Neural cell (in vitro differentiated cells): ENCODE measurements around the gene PPP2R5B. TPM values are rescaled to one million over a fixed set of nuclear protein-coding genes. Genes with fewer than 3 reads are reported as not detected.

Experiments used
- H2AFZ ChIP-seq: fragments of 200-600, 300-800 bp; sonication (generic), shearing (Covaris generic); 2 replicates; pipeline ENCODE4 v1.6.0; 2014; ENCODE audit warnings: low read depth, mild to moderate bottlenecking, antibody characterized with exemption, low read length, moderate library complexity
- H3F3A ChIP-seq: fragments of 200-600 bp; shearing (Covaris generic); 2 replicates; pipeline ENCODE4 v1.6.1; 2016; ENCODE audit warnings: mild to moderate bottlenecking, moderate library complexity, mixed read lengths, antibody characterized with exemption, low read length; ENCODE audit not compliant: insufficient read depth, poor library complexity, severe bottlenecking
- H3K27ac ChIP-seq: fragments of 200-600, 300-800 bp; sonication (generic), shearing (Covaris generic); 2 replicates; pipeline ENCODE4 v1.5.1; 2014; ENCODE audit warnings: mild to moderate bottlenecking, low read length, moderate library complexity
- H3K27me3 ChIP-seq: fragments of 300-800, 200-600 bp; sonication (generic), shearing (Covaris generic); 2 replicates; pipeline ENCODE4 v1.6.0; 2014; ENCODE audit warnings: mild to moderate bottlenecking, low read depth, low read length, moderate library complexity; ENCODE audit not compliant: insufficient read depth
- H3K36me3 ChIP-seq: fragments of 300-800, 200-600 bp; sonication (generic), shearing (Covaris generic); 2 replicates; pipeline ENCODE4 v1.5.1; 2014; ENCODE audit warnings: mild to moderate bottlenecking, antibody characterized with exemption, low read length, moderate library complexity; ENCODE audit not compliant: insufficient read depth
- H3K4me2 ChIP-seq: fragments of 300-800, 200-600 bp; sonication (generic), shearing (Covaris generic); 2 replicates; pipeline ENCODE4 v1.6.0; 2014; ENCODE audit warnings: mild to moderate bottlenecking, low read length
- H3K4me3 ChIP-seq: fragments of 300-800, 200-600 bp; sonication (generic), shearing (Covaris generic); 2 replicates; pipeline ENCODE4 v1.5.1; 2014; ENCODE audit warnings: mild to moderate bottlenecking, low read length, moderate library complexity
- H3K79me2 ChIP-seq: fragments of 200-600 bp; shearing (Covaris generic); replicated peaks from 2 replicates; pipeline ENCODE4 v1.6.0; 2014; ENCODE audit warnings: mild to moderate bottlenecking, low read length, moderate library complexity; ENCODE audit not compliant: insufficient read depth
- H3K9ac ChIP-seq: fragments of 300-800, 200-600 bp; sonication (generic), shearing (Covaris generic); 2 replicates; pipeline ENCODE4 v1.6.1; 2016; ENCODE audit warnings: mild to moderate bottlenecking, low read length, mixed read lengths
- H3K9me2 ChIP-seq: fragments of 200-600 bp; shearing (Covaris generic); 2 replicates; pipeline ENCODE4 v1.6.1; 2016; ENCODE audit warnings: mild to moderate bottlenecking, low read length, mixed read lengths; ENCODE audit not compliant: insufficient read depth
- H3K9me3 ChIP-seq: fragments of 200-600, 300-800 bp; sonication (generic), shearing (Covaris generic); 2 replicates; pipeline ENCODE4 v1.6.1; 2016; ENCODE audit warnings: mild to moderate bottlenecking, mixed run types, low read length, moderate library complexity, mixed read lengths
- H4K20me1 ChIP-seq: fragments of 200-600 bp; shearing (Covaris generic); 2 replicates; pipeline ENCODE4 v1.6.1; 2016; ENCODE audit warnings: mild to moderate bottlenecking, mixed run types; ENCODE audit not compliant: insufficient read depth
- EP300 ChIP-seq: fragments of 450-650 bp; conservative IDR thresholded peaks from 2 replicates; pipeline ENCODE4 v1.6.1; 2014; ENCODE audit warnings: antibody characterized with exemption, mild to moderate bottlenecking, moderate library complexity; ENCODE audit not compliant: poor library complexity, severe bottlenecking
- EZH2 ChIP-seq: fragments of 200-600, 300-800 bp; shearing (Covaris generic), sonication (generic); IDR thresholded peaks from 2 replicates; pipeline ENCODE4 v1.6.1; 2014; ENCODE audit warnings: antibody characterized with exemption, low read length, borderline replicate concordance, mild to moderate bottlenecking; ENCODE audit not compliant: insufficient read depth, poor library complexity, severe bottlenecking
- MXI1 ChIP-seq: fragments of 450-650 bp; conservative IDR thresholded peaks from 2 replicates; pipeline ENCODE4 v1.6.1; 2014; ENCODE audit warnings: antibody characterized with exemption, mild to moderate bottlenecking; ENCODE audit not compliant: poor library complexity, severe bottlenecking
- POLR2AphosphoS5 ChIP-seq: IDR thresholded peaks from 2 replicates; pipeline ENCODE4 v1.6.1; 2012
- RAD21 ChIP-seq: fragments of 450-650 bp; conservative IDR thresholded peaks from 2 replicates; pipeline ENCODE4 v1.6.1; 2014; ENCODE audit warnings: antibody characterized with exemption, mild to moderate bottlenecking, moderate library complexity
- SMC3 ChIP-seq: fragments of 450-650 bp; conservative IDR thresholded peaks from 2 replicates; pipeline ENCODE4 v1.6.1; 2014; ENCODE audit warnings: antibody characterized with exemption, mild to moderate bottlenecking, moderate library complexity; ENCODE audit not compliant: poor library complexity
- TAF1 ChIP-seq: IDR thresholded peaks from 2 replicates; pipeline ENCODE4 v1.6.1; 2012; ENCODE audit warnings: low read depth
- polyA plus RNA-seq: library from polyadenylated mRNA; depleted of rRNA; stranded (reverse); fragments of >200 nt; gene quantifications from 2 replicates; pipeline ENCODE4 v1.2.3, GENCODE V29; 2014
- TF ChIP-seq, protein P1 (sequence below): IDR thresholded peaks from 2 replicates; pipeline ENCODE4 v1.6.1; 2012; ENCODE audit warnings: borderline replicate concordance
- TF ChIP-seq, protein P2 (sequence below): fragments of 450-650 bp; IDR thresholded peaks from 2 replicates; pipeline ENCODE4 v1.5.1; 2014; ENCODE audit warnings: antibody characterized with exemption, mild to moderate bottlenecking, moderate library complexity; ENCODE audit not compliant: poor library complexity, severe bottlenecking

PPP2R5B gene
- polyA plus RNA-seq, 1 donor from 2014 or later: 76.1 TPM

DNA sequence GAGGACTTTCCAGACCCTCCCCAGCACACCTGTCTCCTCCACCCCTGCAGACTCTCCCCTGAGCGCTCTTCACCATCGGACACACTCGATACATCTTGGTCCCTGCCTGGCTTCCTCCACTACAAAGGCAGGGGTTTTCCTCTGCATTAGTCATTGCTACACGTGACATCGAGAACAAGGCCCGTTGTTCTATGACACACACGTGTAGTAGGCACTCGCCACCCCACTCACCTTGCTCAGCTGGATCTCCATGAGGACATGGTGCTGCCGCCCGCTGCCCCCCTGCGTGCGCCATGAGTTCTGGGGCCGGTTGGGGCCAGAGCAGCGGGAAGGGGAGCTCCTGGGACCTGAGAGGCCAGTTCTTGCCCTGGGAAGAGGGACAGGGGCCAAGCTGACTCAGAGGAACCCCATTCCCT, 24.2 kb upstream of the PPP2R5B start:
- no peaks in the 10 kb centered on the region for H3K27me3 ChIP-seq
- no peaks in the 10 kb centered on the region for H3K9me2 ChIP-seq
- H3K27ac ChIP-seq: no peak overlapping the region
- TF ChIP-seq POLR2AphosphoS5 (no peak), EZH2 (no peak), RAD21 (no peak), TAF1 (no peak), SMC3 (no peak), MXI1 (no peak), EP300 (no peak)
- TF ChIP-seq, protein P1, sequence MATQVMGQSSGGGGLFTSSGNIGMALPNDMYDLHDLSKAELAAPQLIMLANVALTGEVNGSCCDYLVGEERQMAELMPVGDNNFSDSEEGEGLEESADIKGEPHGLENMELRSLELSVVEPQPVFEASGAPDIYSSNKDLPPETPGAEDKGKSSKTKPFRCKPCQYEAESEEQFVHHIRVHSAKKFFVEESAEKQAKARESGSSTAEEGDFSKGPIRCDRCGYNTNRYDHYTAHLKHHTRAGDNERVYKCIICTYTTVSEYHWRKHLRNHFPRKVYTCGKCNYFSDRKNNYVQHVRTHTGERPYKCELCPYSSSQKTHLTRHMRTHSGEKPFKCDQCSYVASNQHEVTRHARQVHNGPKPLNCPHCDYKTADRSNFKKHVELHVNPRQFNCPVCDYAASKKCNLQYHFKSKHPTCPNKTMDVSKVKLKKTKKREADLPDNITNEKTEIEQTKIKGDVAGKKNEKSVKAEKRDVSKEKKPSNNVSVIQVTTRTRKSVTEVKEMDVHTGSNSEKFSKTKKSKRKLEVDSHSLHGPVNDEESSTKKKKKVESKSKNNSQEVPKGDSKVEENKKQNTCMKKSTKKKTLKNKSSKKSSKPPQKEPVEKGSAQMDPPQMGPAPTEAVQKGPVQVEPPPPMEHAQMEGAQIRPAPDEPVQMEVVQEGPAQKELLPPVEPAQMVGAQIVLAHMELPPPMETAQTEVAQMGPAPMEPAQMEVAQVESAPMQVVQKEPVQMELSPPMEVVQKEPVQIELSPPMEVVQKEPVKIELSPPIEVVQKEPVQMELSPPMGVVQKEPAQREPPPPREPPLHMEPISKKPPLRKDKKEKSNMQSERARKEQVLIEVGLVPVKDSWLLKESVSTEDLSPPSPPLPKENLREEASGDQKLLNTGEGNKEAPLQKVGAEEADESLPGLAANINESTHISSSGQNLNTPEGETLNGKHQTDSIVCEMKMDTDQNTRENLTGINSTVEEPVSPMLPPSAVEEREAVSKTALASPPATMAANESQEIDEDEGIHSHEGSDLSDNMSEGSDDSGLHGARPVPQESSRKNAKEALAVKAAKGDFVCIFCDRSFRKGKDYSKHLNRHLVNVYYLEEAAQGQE: no peak
- TF ChIP-seq, protein P2, sequence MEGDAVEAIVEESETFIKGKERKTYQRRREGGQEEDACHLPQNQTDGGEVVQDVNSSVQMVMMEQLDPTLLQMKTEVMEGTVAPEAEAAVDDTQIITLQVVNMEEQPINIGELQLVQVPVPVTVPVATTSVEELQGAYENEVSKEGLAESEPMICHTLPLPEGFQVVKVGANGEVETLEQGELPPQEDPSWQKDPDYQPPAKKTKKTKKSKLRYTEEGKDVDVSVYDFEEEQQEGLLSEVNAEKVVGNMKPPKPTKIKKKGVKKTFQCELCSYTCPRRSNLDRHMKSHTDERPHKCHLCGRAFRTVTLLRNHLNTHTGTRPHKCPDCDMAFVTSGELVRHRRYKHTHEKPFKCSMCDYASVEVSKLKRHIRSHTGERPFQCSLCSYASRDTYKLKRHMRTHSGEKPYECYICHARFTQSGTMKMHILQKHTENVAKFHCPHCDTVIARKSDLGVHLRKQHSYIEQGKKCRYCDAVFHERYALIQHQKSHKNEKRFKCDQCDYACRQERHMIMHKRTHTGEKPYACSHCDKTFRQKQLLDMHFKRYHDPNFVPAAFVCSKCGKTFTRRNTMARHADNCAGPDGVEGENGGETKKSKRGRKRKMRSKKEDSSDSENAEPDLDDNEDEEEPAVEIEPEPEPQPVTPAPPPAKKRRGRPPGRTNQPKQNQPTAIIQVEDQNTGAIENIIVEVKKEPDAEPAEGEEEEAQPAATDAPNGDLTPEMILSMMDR: no peak
- no peak overlapping the region for H2AFZ ChIP-seq
- no peaks in the 10 kb centered on the region for H3K9me3 ChIP-seq
- no peaks in the 10 kb centered on the region for H3K36me3 ChIP-seq
- H3K79me2 ChIP-seq: no peaks in the 10 kb centered on the region
- no peak overlapping the region for H3K4me3 ChIP-seq
- no peak overlapping the region for H3K4me2 ChIP-seq
- no peaks in the 10 kb centered on the region for H3F3A ChIP-seq
- H3K9ac ChIP-seq: no peak overlapping the region
- no peaks in the 10 kb centered on the region for H4K20me1 ChIP-seq

DNA sequence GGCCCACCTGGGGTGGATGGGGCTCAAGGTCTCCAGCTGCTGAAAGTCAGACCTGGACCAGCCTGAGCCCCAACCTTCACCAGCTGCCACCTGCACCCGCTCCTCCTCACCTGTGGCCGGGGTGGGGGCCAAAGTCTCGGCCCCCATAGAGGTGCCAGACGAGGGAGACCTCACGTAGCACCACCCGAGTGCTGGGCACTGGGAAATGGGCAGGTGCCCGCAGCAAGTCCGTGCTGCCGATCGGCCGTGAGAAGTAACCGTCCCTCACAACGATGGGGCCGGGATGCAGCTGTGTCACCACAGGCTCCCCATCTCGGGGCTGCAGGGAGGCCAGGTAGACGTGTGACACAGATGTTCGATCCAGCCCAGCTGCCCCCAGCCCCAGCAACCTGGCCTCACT, 23.7 kb upstream of the PPP2R5B start:
- no peak overlapping the region for H3K4me3 ChIP-seq

More for the DNA sequence above, 23.7 kb upstream of the PPP2R5B start:
- Histone ChIP-seq H3K9ac (no peak overlapping the region), H3F3A (no peaks in the 10 kb centered on the region), H3K36me3 (no peaks in the 10 kb centered on the region), H3K27ac (no peak overlapping the region), H3K4me2 (no peak overlapping the region), H3K9me2 (no peaks in the 10 kb centered on the region), H2AFZ (no peak overlapping the region), H3K27me3 (no peaks in the 10 kb centered on the region), H4K20me1 (no peaks in the 10 kb centered on the region), H3K79me2 (no peaks in the 10 kb centered on the region), H3K9me3 (no peaks in the 10 kb centered on the region)
- TF ChIP-seq TAF1 (no peak), SMC3 (no peak), POLR2AphosphoS5 (no peak), EZH2 (no peak), EP300 (no peak), MXI1 (no peak)
- TF ChIP-seq, protein P2: no peak
